Limb (tissue), 2 donors: ENCODE measurements around the gene DVL3.

ENCODE experiments used
- DNase-seq, 2 donors: peaks; one replicate each; pipeline ENCODE4 v3.0.0-alpha.2; 2016; ENCODE audit errors: extremely low spot score in 2 of 2

Gene DVL3

DNA sequence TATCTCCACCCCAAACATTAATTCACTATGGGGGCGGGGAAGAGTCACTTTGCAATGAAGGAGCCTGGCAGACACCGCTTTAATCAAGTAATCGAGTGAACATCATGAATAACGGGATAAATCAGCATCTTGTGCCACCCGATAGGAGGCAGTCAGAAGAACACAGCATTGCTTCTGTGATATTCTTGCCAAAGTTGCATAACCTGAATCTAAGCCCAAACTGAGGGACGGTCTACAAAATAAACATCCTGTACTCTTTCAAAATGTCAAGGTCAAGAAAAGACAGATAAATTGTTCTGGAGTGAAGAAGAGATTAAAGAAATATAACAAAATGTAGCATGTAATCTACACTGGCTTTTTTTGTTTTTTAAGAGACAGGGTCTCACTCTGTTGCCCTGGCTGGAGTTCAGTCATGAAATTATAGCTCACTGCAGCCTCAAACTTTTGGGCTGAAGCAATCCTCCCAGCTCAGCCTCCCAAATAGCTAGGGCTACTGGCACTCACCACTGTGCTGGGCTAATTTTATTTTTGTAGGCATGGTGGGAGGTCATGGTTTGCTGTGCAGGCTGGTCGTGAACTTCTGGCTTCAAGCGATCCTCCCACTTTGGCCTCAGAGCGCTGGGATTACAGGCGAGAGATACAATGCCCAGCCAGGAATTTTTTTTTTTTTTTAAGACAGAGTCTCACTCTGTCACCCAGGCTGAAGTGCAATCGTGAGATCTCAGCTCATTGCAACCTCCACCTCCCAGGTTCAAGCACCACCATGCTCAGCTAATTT lies 54.2 kb downstream of the DVL3 start:
- DNase-seq: no peak

DNA sequence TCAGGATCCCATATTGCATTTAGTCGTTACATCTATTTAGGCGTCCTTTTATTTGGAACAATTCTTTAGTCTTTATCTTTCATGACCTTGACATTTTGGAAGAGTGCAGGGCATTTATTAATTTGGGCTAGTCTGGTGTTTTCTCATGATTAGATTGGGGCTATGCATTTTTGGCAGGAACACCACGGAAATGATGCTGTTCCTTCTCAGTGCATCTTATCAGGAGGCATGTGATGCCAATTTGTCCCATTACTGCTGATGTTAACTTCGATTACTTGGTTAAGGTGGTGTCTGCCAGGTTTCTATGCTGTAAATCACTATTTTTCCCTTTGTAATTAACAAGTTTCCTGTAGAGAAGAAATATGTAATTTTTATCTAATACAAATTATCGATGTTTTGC lies 56.1 kb downstream of the DVL3 start:
- DNase-seq: no peak

DNA sequence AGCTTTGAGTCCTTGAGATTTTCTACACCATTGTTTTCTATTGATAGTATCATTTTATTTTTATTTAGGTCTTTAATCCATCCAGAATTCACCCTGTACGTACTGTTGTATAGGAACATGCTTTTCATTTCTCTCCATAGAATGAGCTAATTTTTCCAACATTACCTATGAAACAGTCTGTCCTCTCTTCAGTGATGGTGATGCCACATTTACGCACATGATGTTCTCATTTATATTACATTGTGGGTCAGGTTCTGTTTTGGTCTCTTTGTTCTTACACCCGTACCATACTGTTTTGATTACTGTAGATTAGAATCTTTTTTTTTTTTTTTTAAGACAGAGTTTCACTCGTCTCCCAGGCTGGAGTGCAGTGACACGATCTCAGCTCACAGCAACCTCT lies 56.5 kb downstream of the DVL3 start:
- no peak for DNase-seq

DNA sequence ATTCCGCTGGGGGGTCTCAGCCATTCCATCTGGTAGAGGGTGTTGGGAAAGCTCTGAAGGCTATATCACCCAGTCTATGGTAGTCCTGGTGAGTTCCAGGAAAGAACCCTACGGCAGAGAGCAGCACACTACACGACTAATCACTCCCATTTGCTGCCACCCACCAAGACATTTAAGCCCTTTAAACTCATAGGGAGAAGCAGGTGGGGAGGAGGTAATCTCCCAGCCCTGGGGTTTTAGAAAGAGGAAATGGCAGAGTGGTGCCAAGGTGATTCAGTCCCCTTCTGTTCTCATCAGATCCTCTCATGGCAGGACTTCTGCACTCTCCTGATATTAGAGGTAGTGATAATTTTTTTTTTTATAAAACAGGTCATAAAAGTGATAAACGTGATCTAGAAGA lies 63.6 kb downstream of the DVL3 start:
- no peak for DNase-seq

DNA sequence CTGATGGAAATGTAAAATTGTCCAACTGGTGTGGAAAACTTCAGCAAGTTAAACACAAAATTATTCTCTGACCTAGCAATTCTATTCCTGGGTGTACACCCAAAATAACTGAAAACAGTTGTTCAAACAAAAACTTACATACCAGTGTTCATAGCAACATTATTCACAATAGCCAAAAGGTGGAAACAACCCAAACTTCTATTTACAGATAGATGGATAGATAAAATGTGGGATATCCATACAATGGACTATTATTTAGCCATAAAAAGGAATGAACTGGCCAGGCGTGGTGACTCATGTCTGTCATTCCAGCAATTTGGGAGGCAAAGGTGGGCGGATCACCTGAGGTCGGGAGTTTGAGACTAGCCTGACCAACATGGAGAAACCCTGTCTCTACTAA lies 67.3 kb downstream of the DVL3 start:
- no peak for DNase-seq
